ENCODE data around the gene WNT16. TPM values are rescaled to one million over a fixed set of nuclear protein-coding genes. Genes with fewer than 3 reads are reported as not detected.

The WNT16 gene
- total and polyA plus RNA-seq, 2 of the 8 experiments (the other 6 are each of a cell fraction or from before 2014, with no cell fraction given) = 0.11 to 0.52 TPM

DNA sequence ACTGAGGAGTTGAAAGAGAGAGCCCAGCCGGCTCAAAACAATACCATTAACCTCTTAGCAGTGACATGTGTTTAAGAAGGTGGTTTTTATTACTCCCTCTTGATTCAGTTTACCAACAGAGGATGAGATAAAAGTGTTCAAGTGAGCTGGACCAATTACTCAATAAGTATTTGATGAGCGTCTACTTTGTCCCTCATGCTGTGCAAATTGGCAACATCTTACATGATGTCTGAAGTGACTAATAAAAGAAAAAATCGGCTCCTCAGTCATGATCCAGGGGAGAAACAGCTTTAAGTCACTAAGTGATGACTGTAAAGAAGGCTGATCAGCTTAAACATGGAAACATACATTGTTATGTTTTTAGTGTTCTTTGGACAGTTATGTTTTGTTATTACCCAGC lies 7.8 kb downstream of the WNT16 start:
- DNase-seq (ENCODE audit: low read depth in 1 of 2, low spot score in 2 of 2) (no peak), FAIRE-seq (no peak)
- Histone ChIP-seq H2AK5ac (ENCODE audit: low read depth, low read length) (no peak overlapping the region), H3K27ac (ENCODE audit: low read depth, low read length) (no peak overlapping the region), H3K4ac (replicated peaks; ENCODE audit: insufficient read length, low read depth, low read length) (no peak overlapping the region), H3K23ac (ENCODE audit: insufficient read length) (no peak overlapping the region), H3K23me2 (ENCODE audit: low read depth, low read length) (no peaks in the 10 kb centered on the region), H4K20me1 (replicated peaks in 1 of 2; ENCODE audit: control insufficient read depth in 1 of 2, insufficient read depth in 2 of 2, low read length in 2 of 2) (no peaks in the 10 kb centered on the region), H3K4me1 (replicated peaks in 1 of 4; ENCODE audit: control insufficient read depth in 3 of 4, insufficient read depth in 4 of 4, low read length in 3 of 4) (no peaks in the 10 kb centered on the region), H2BK12ac (ENCODE audit: low read depth, low read length) (no peak overlapping the region), H3K18ac (ENCODE audit: extremely low read depth, low read length) (no peak overlapping the region), H3K27me3 (replicated peaks in 1 of 4; ENCODE audit: control insufficient read depth in 3 of 4, extremely low read depth in 1 of 4, insufficient read depth in 3 of 4, low read length in 3 of 4) (peaks cover 0 to 2% (median under 1%) of the 10 kb centered on the region in 4 experiments; a peak in 3 of 7 replicates), H3K36me3 (ENCODE audit: control insufficient read depth in 2 of 4, insufficient read depth in 4 of 4, low read length in 3 of 4) (no peaks in the 10 kb centered on the region), H2BK120ac (replicated peaks; ENCODE audit: low read depth, low read length) (no peak overlapping the region), H3K4me3 (ENCODE audit: extremely low read depth in 1 of 4, insufficient read depth in 2 of 4, low read depth in 3 of 4, low read length in 4 of 4) (no peak overlapping the region), H4K8ac (ENCODE audit: extremely low read depth, insufficient read depth, low read length) (no peak overlapping the region), H4K5ac (ENCODE audit: insufficient read length, low read depth, low read length) (no peak overlapping the region), H3K9me3 (ENCODE audit: insufficient read depth in 2 of 2, low read depth in 1 of 2, low read length in 1 of 2) (no peaks in the 10 kb centered on the region), H3K14ac (ENCODE audit: insufficient read length) (no peak overlapping the region), H3K79me1 (ENCODE audit: low read depth, low read length) (no peaks in the 10 kb centered on the region), H2BK15ac (ENCODE audit: low read length) (no peak overlapping the region), H2BK20ac (ENCODE audit: low read length) (no peak overlapping the region), H2BK5ac (ENCODE audit: low read depth, low read length) (no peak overlapping the region), H3K56ac (replicated peaks; ENCODE audit: insufficient read length, low read depth, low read length) (no peak overlapping the region), H3K9ac (replicated peaks in 1 of 4; ENCODE audit: extremely low read depth in 1 of 4, low read depth in 3 of 4, low read length in 3 of 4) (no peak overlapping the region), H3K79me2 (ENCODE audit: control insufficient read depth in 1 of 2, insufficient read depth in 2 of 2, low read length in 2 of 2) (no peaks in the 10 kb centered on the region), H3K4me2 (ENCODE audit: insufficient read depth in 1 of 2, low read depth in 2 of 2, low read length in 2 of 2) (no peak overlapping the region), H4K91ac (replicated peaks; ENCODE audit: insufficient read length, low read length) (no peak overlapping the region), H2AFZ (ENCODE audit: low read length) (no peak overlapping the region)
- WGBS, 2 experiments (ENCODE audit: extremely low coverage in 1 of 2, insufficient coverage in 1 of 2, insufficient read length in 1 of 2, insufficient replicate concordance in 2 of 2, low coverage in 1 of 2, low lambda C conversion rate in 2 of 2, missing lambda C conversion rate in 1 of 2) = 83% methylated on average over 3 of the region's 3 CpGs; no CpG with 5 or more reads in 1 of the 2 experiments
- TF ChIP-seq RFX5 (IDR thresholded peaks at IDR 0.05; ENCODE audit: borderline replicate concordance, low read depth, low read length) = no peak
- TF ChIP-seq HDAC2 (IDR thresholded peaks at IDR 0.05; ENCODE audit: borderline replicate concordance in 1 of 2, low read depth in 2 of 2, low read length in 2 of 2) = no peak
- ChIA-PET CTCF (ENCODE audit: partially characterized antibody) (interaction anchor here (1.1 kb wide), 1 partner anchor 75 kb away, joined by 3 read pairs; no protein-coding TSS in a partner anchor), POLR2A (ENCODE audit: partially characterized antibody) (interaction anchor here (2.2 kb wide), 1 partner anchor 10 kb away, joined by 7 read pairs; no protein-coding TSS in a partner anchor)

All from H1 (cell line).